Activated CD8-positive, alpha-beta T cell treated with anti-CD3 and anti-CD28 coated beads for 36 hours (primary cell): ENCODE measurements around the gene CATSPERZ. TPM values are rescaled to one million over a fixed set of nuclear protein-coding genes. Genes with fewer than 3 reads are reported as not detected.

Source experiments
- ATAC-seq: fragments of 200-7000 bp; cut with Tn5 transposase; one replicate; pipeline ENCODE4 v1.10.0; 2021; ENCODE audit warnings: mild to moderate bottlenecking, moderate library complexity
- CTCF ChIA-PET: fragments of 350-600 bp; sonication (Branson Sonifier 250); formaldehyde crosslinking; loops from one replicate; lab custom pipeline; 2021; ENCODE audit warnings: antibody characterized with exemption; lab: Charles Lee
- POLR2A ChIA-PET: fragments of 350-600 bp; sonication (Branson Sonifier 250); formaldehyde crosslinking; loops from one replicate; lab custom pipeline; 2021; ENCODE audit warnings: antibody characterized with exemption; lab: Charles Lee
- DNase-seq: peaks from one replicate; pipeline ENCODE4 v3.0.0-alpha.2; 2020
- H3K27ac Mint-ChIP-seq: one replicate; pipeline ENCODE4 v1.8.0; 2021; ENCODE audit warnings: mild to moderate bottlenecking, mixed read lengths
- H3K27me3 Mint-ChIP-seq: one replicate; pipeline ENCODE4 v1.8.0; 2021; ENCODE audit warnings: mixed read lengths
- H3K36me3 Mint-ChIP-seq: one replicate; pipeline ENCODE4 v1.8.0; 2021; ENCODE audit warnings: low read depth, mixed read lengths
- H3K4me1 Mint-ChIP-seq: one replicate; pipeline ENCODE4 v1.8.0; 2021; ENCODE audit warnings: low read depth, mixed read lengths
- H3K4me3 Mint-ChIP-seq: one replicate; pipeline ENCODE4 v1.8.0; 2021; ENCODE audit warnings: mild to moderate bottlenecking, moderate library complexity, mixed read lengths
- H3K9me3 Mint-ChIP-seq: one replicate; pipeline ENCODE4 v1.8.0; 2021; ENCODE audit warnings: mixed read lengths
- CTCF ChIP-seq: fragments of 200-600 bp; IDR thresholded peaks from one replicate; pipeline ENCODE4 v1.8.0; 2022; ENCODE audit warnings: antibody characterized with exemption, mild to moderate bottlenecking
- intact Hi-C: fragments of 100-400 bp; cut with micrococcal nuclease; formaldehyde crosslinking; loops from one replicate; pipeline ENCODE4 v1.10.0; 2022
- total RNA-seq, 2 experiments: library from RNA; stranded (reverse); gene quantifications; one replicate each; pipeline ENCODE4 v1.2.3, GENCODE V29; 2021

The CATSPERZ gene
- total RNA-seq, 2 experiments from 2014 or later: 0.52 TPM; not detected in 1

- Mint-ChIP-seq H3K4me1 (peaks cover 15% of the 10 kb centered on the region), H3K27ac (peak overlapping the region; percentile 20), H3K27me3 (no peaks in the 10 kb centered on the region), H3K9me3 (no peaks in the 10 kb centered on the region), H3K4me3 (no peak overlapping the region), H3K36me3 (peaks cover 10% of the 10 kb centered on the region)
- CTCF ChIA-PET: interaction anchor here (5.3 kb wide), 1 partner anchor 62 kb away, joined by 22 read pairs; no protein-coding TSS in a partner anchor
- ATAC-seq (no peak), DNase-seq (no peak)
- TF ChIP-seq CTCF: no peak
- intact Hi-C loops: no loop called here
- POLR2A ChIA-PET: interaction anchor here (6.6 kb wide), 1 partner anchor 18 kb away, joined by 132 read pairs; the partner anchor contains the start of genes PLCB3 and PPP1R14B
These were observed 33.8 kb upstream of the CATSPERZ start for GRCh38 chr11:64266339-64266738.

- ChIA-PET POLR2A (interaction anchor here (0.9 to 6.6 kb wide), 5 partner anchors 8 to 57 kb away, joined by 3 to 132 read pairs (median 11); partner anchors contain the start of genes BAD, PLCB3 and PPP1R14B), CTCF (interaction anchor here (1.2 to 6.1 kb wide), 6 partner anchors 15 to 88 kb away, joined by 3 to 77 read pairs (median 8); partner anchors contain the start of genes ESRRA and PLCB3)
- Mint-ChIP-seq H3K36me3 (peaks cover 10% of the 10 kb centered on the region), H3K4me3 (peak overlapping the region; percentile 96), H3K27me3 (no peaks in the 10 kb centered on the region), H3K27ac (peak overlapping the region; percentile 95), H3K4me1 (peaks cover 20% of the 10 kb centered on the region), H3K9me3 (no peaks in the 10 kb centered on the region)
- DNase-seq: no peak
- intact Hi-C loops: no loop called here
- TF ChIP-seq CTCF: no peak
- no peak for ATAC-seq
These were observed 32.8 kb upstream of the CATSPERZ start for GRCh38 chr11:64267207-64267945.

- H3K9me3 Mint-ChIP-seq: no peaks in the 10 kb centered on the region
- intact Hi-C loops: no loop called here
- no peaks in the 10 kb centered on the region for H3K27me3 Mint-ChIP-seq
- peak overlapping the region; percentile 95 for H3K27ac Mint-ChIP-seq
- H3K4me1 Mint-ChIP-seq: peaks cover 21% of the 10 kb centered on the region
- TF ChIP-seq CTCF: no peak
- peak overlapping the region; percentile 96 for H3K4me3 Mint-ChIP-seq
- peaks cover 8% of the 10 kb centered on the region for H3K36me3 Mint-ChIP-seq
- ATAC-seq: no peak
- no peak for DNase-seq
- ChIA-PET CTCF (interaction anchor here (1.2 to 6.1 kb wide), 9 partner anchors 16 to 87 kb away, joined by 3 to 77 read pairs (median 5); partner anchors contain the start of genes ESRRA, FERMT3 and PLCB3), POLR2A (interaction anchor here (0.9 to 6.6 kb wide), 11 partner anchors 9 to 83 kb away, joined by 3 to 132 read pairs (median 11); partner anchors contain the start of genes BAD, ESRRA, GPR137 and PLCB3)
These were observed 31.9 kb upstream of the CATSPERZ start for GRCh38 chr11:64268025-64268892.

- Mint-ChIP-seq H3K4me3 (peak overlapping the region; percentile 96), H3K4me1 (peaks cover 21% of the 10 kb centered on the region), H3K9me3 (no peaks in the 10 kb centered on the region), H3K27ac (peak overlapping the region; percentile 95), H3K36me3 (peaks cover 8% of the 10 kb centered on the region), H3K27me3 (no peaks in the 10 kb centered on the region)
- intact Hi-C loops: no loop called here
- CTCF ChIA-PET: interaction anchor here (1.2 to 6.1 kb wide), 7 partner anchors 17 to 86 kb away, joined by 3 to 77 read pairs (median 10); partner anchors contain the start of genes ESRRA, FERMT3 and PLCB3
- DNase-seq (peak; percentile 76), ATAC-seq (peak; percentile 22)
- no peak for TF ChIP-seq CTCF
- POLR2A ChIA-PET: interaction anchor here (0.6 to 6.6 kb wide), 14 partner anchors 10 to 84 kb away, joined by 3 to 132 read pairs (median 8); partner anchors contain the start of genes BAD, ESRRA, FERMT3 and GPR137
These were observed 31.1 kb upstream of the CATSPERZ start for GRCh38 chr11:64268893-64269539.
